Measurements from ENCODE around the gene SLC5A9. TPM values are rescaled to one million over a fixed set of nuclear protein-coding genes. Genes with fewer than 3 reads are reported as not detected.

SLC5A9 gene
- total RNA-seq, 4 donors from 2014 or later, result 0.42 to 1.3 TPM; not detected in 2

DNA sequence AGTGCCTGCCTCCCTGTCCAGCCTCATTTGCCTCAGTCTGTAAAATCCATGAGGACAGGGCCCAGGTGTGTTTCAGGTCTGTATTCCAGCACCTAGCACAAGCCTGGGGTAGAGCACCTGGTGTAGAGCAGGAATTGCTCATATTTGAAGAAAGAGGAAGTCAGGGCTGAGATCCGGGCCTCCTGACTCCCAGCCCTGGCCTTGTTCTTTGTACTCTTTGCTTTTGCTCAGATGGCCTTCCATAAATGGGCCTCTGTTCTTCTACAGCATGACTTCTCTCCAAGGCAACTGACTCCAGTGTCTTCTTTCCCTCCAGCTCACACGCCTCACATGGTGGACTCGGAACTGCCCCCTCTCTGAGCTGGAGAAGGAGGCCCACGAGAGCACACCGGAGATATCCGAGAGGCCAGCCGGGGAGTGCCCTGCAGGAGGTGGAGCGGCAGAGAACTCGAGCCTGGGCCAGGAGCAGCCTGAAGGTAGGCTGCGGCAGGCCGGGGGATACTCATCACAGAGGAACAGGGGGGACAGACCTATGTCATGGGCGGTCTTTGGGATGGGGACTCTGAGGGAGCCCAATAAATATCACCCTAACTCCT is 19.7 kb downstream of the SLC5A9 start:
- no peak overlapping the region for H3K27ac ChIP-seq (replicated peaks in 1 of 4)
- intact Hi-C loops (cut with DNase I), result no loop called here
- no peak overlapping the region for H3K4me3 ChIP-seq
- 92% methylated on average over 12 of the region's 12 CpGs for WGBS
- H3K36me3 ChIP-seq, result no peaks in the 10 kb centered on the region
- DNase-seq (ENCODE audit: extremely low spot score), result peak; percentile 81
- no peaks in the 10 kb centered on the region for H3K27me3 ChIP-seq
- peaks cover 0 to 5% (median 0%) of the 10 kb centered on the region in 4 donors for H3K4me1 ChIP-seq
- H3K9me3 ChIP-seq, result no peaks in the 10 kb centered on the region
- TF ChIP-seq POLR2A (IDR thresholded peaks at IDR 0.05; ENCODE audit: low read depth) (no peak), EP300 (IDR thresholded peaks at IDR 0.05) (no peak), POLR2AphosphoS5 (IDR thresholded peaks at IDR 0.05) (no peak)
- TF ChIP-seq, protein P1, sequence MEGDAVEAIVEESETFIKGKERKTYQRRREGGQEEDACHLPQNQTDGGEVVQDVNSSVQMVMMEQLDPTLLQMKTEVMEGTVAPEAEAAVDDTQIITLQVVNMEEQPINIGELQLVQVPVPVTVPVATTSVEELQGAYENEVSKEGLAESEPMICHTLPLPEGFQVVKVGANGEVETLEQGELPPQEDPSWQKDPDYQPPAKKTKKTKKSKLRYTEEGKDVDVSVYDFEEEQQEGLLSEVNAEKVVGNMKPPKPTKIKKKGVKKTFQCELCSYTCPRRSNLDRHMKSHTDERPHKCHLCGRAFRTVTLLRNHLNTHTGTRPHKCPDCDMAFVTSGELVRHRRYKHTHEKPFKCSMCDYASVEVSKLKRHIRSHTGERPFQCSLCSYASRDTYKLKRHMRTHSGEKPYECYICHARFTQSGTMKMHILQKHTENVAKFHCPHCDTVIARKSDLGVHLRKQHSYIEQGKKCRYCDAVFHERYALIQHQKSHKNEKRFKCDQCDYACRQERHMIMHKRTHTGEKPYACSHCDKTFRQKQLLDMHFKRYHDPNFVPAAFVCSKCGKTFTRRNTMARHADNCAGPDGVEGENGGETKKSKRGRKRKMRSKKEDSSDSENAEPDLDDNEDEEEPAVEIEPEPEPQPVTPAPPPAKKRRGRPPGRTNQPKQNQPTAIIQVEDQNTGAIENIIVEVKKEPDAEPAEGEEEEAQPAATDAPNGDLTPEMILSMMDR (IDR thresholded peaks at IDR 0.05), result no peak

GRCh38 chr1:48245106-48245505 is 22.6 kb downstream of the SLC5A9 start:
- Histone ChIP-seq H3K27ac (replicated peaks in 1 of 4) (peak overlapping the region in 3 of 4 donors; percentile 10 to 40 (median 28)), H3K4me3 (no peak overlapping the region), H3K9me3 (no peaks in the 10 kb centered on the region), H3K36me3 (no peaks in the 10 kb centered on the region), H3K4me1 (peaks cover 0 to 5% (median 0%) of the 10 kb centered on the region in 4 donors), H3K27me3 (no peaks in the 10 kb centered on the region)
- peak; percentile 86 for DNase-seq (ENCODE audit: extremely low spot score)
- no peak for TF ChIP-seq POLR2A (IDR thresholded peaks at IDR 0.05; ENCODE audit: low read depth)
- no peak for TF ChIP-seq EP300 (IDR thresholded peaks at IDR 0.05)
- TF ChIP-seq, protein P1 (IDR thresholded peaks at IDR 0.05), result no peak
- TF ChIP-seq POLR2AphosphoS5 (IDR thresholded peaks at IDR 0.05), result no peak
- WGBS, result 63% methylated on average over 2 of the region's 2 CpGs
- intact Hi-C loops (cut with DNase I), result no loop called here

- TF ChIP-seq, protein P1 (IDR thresholded peaks at IDR 0.05), result no peak
- TF ChIP-seq POLR2A (IDR thresholded peaks at IDR 0.05; ENCODE audit: low read depth) (no peak), EP300 (IDR thresholded peaks at IDR 0.05) (no peak), POLR2AphosphoS5 (IDR thresholded peaks at IDR 0.05) (no peak)
- no peak overlapping the region for H3K27ac ChIP-seq (replicated peaks in 1 of 4)
- no peak overlapping the region for H3K4me3 ChIP-seq
- intact Hi-C loops (cut with DNase I), result no loop called here
- H3K9me3 ChIP-seq, result no peaks in the 10 kb centered on the region
- no peaks in the 10 kb centered on the region for H3K27me3 ChIP-seq
- DNase-seq (ENCODE audit: extremely low spot score), result peak; percentile 87
- H3K4me1 ChIP-seq, result peaks cover 0 to 5% (median 0%) of the 10 kb centered on the region in 4 donors
- H3K36me3 ChIP-seq, result no peaks in the 10 kb centered on the region
- 88% methylated on average over 1 of the region's 1 CpG for WGBS
These were observed 24.2 kb downstream of the SLC5A9 start for GRCh38 chr1:48246727-48247126.

- 77% methylated on average over 4 of the region's 4 CpGs for WGBS
- peak; percentile 55 for DNase-seq (ENCODE audit: extremely low spot score)
- H3K9me3 ChIP-seq, result no peaks in the 10 kb centered on the region
These were observed 25.8 kb downstream of the SLC5A9 start for GRCh38 chr1:48248356-48248755.

More at GRCh38 chr1:48248356-48248755, 25.8 kb downstream of the SLC5A9 start:
- peaks cover 0 to 5% (median 0%) of the 10 kb centered on the region in 4 donors for H3K4me1 ChIP-seq
- no peak for TF ChIP-seq POLR2AphosphoS5 (IDR thresholded peaks at IDR 0.05)
- no peak for TF ChIP-seq EP300 (IDR thresholded peaks at IDR 0.05)
- TF ChIP-seq, protein P1 (IDR thresholded peaks at IDR 0.05), result no peak
- no peak for TF ChIP-seq POLR2A (IDR thresholded peaks at IDR 0.05; ENCODE audit: low read depth)
- no peak overlapping the region for H3K27ac ChIP-seq (replicated peaks in 1 of 4)
- no peak overlapping the region for H3K4me3 ChIP-seq
- intact Hi-C loops (cut with DNase I), result no loop called here
- no peaks in the 10 kb centered on the region for H3K36me3 ChIP-seq
- no peaks in the 10 kb centered on the region for H3K27me3 ChIP-seq

Measured in esophagus muscularis mucosa (tissue), 4 donors.